ENCODE data around the gene CHST12.

- TF ChIP-seq, protein P1, sequence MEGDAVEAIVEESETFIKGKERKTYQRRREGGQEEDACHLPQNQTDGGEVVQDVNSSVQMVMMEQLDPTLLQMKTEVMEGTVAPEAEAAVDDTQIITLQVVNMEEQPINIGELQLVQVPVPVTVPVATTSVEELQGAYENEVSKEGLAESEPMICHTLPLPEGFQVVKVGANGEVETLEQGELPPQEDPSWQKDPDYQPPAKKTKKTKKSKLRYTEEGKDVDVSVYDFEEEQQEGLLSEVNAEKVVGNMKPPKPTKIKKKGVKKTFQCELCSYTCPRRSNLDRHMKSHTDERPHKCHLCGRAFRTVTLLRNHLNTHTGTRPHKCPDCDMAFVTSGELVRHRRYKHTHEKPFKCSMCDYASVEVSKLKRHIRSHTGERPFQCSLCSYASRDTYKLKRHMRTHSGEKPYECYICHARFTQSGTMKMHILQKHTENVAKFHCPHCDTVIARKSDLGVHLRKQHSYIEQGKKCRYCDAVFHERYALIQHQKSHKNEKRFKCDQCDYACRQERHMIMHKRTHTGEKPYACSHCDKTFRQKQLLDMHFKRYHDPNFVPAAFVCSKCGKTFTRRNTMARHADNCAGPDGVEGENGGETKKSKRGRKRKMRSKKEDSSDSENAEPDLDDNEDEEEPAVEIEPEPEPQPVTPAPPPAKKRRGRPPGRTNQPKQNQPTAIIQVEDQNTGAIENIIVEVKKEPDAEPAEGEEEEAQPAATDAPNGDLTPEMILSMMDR (IDR thresholded peaks at IDR 0.05): no peak
- TF ChIP-seq ZFX (IDR thresholded peaks at IDR 0.05; ENCODE audit: borderline replicate concordance): no peak
Observed at GRCh38 chr7:2393706-2394105, 9.7 kb upstream of the CHST12 start.

Data from 22Rv1 (cell line).